GM21381 (cell line): ENCODE measurements around the gene TPCN1.

Source experiments
- ATAC-seq: cut with Tn5 transposase; IDR thresholded peaks from one replicate; pipeline ENCODE4 v1.9.1; 2021; ENCODE audit warnings: mild to moderate bottlenecking, moderate library complexity; ENCODE audit not compliant: unreplicated experiment

The TPCN1 gene

DNA sequence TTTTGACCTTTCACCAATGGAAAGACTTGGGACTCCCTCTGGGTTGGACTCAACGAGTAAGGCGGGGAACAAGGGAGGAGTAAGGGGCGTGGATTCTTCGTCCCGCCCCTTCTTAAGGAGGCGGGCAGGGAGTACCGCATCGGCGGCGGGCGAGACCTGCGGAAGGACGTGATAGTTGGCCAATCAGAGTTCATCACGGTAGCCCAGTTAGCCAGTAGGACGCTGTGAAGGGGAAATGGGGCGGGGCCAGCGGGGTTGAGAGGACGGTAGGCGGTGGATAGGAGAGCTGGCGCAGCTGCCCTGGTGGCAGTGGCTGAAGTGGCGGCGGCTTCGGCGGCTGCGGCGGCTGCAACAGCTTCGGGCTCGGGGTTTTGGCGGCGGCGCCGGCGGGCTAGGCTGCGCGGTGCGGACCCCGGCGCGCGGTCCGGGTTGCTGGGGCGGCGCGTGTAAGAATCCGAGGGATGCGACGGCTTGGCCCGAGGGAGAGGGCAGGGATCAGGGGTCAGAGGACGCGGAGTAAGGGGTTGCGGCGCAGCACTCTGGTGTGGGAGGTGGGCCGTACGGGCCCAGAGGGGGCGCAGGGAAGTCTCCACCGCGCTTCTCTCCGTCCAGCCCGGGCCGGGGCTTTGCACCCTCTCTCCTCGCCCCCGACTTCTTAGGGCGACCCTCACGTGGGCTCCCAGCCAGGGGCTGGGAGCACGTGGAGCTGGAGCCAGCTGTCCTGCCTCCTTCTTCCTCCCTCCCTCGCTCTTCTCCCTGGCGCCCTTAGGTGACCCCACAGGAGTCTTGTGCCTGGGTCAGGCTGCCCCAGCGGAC lies at the start of gene TPCN1:
Gene TPCN1, plus strand, starts transcription at position 284 of the 816 bp plus-strand sequence. CDS start 5,389 bp downstream, outside the sequence.
- ATAC-seq: peak; percentile 87

DNA sequence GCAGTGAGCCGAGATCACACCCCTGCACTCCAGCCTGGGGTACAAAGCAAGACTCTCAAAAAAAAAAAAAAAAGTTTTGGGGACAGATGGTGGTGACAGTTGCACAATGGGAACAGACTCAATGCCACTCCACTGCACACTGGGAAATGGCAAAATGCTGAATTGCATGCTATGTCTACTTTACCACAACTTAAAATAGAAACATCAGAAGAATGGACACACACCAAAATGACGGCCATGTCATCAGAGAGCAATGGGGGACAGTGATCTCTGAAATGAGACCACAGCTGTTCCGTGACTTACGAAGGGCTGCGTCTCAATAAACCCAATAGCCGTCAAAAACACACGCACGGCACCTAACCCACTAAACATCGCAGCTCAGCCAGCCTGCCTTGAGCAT lies 49.7 kb upstream of the TPCN1 start:
- ATAC-seq: no peak

DNA sequence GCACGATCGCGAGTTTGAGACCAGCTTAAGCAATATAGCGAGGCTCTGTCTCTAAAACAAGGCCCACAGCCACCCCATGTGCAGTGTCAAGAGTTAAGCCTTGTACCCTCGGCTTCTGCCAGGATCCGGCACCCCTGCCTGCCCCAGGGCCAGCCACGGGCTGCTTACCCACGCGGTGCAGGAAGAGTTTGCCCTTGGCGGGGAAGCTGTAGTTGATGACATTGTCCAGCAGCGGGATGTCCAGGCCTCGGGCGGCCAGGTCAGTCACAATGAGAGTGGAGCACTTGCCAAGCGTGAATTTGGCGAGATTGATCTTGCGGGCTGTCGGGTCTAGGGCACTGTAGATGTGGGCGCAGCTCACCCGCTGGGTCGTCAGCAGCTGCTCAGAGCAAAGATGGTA lies 49.1 kb upstream of the TPCN1 start:
- ATAC-seq: no peak

DNA sequence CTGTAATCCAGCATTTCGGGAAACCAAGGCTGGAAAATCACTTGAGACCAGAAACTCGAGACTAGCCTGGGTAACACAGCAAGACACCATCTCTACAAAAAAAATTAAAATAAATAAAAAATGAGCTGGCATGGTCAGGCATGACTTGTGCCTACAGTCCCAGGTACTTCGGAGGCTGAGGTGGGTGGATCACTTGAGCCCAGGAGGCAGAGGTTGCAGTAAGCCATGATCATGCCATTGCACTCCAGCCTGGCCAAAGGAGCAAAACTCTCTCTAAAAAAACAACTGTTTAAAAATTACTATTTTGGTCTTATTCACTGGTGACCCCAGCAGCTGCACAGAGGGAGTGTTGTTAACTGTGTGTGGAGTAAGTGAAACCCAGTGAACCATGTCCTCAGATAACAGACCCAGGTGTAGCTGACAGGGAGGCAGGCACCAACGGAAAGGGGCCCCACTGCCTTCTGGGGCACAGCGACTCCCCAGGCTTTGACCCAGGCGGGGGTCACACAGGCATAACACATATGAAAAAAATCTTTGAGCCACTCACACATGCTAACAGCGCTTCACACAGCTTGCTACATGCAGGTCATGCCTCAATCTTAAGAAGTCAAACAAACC lies 48.1 kb upstream of the TPCN1 start:
- ATAC-seq: peak; percentile 46

DNA sequence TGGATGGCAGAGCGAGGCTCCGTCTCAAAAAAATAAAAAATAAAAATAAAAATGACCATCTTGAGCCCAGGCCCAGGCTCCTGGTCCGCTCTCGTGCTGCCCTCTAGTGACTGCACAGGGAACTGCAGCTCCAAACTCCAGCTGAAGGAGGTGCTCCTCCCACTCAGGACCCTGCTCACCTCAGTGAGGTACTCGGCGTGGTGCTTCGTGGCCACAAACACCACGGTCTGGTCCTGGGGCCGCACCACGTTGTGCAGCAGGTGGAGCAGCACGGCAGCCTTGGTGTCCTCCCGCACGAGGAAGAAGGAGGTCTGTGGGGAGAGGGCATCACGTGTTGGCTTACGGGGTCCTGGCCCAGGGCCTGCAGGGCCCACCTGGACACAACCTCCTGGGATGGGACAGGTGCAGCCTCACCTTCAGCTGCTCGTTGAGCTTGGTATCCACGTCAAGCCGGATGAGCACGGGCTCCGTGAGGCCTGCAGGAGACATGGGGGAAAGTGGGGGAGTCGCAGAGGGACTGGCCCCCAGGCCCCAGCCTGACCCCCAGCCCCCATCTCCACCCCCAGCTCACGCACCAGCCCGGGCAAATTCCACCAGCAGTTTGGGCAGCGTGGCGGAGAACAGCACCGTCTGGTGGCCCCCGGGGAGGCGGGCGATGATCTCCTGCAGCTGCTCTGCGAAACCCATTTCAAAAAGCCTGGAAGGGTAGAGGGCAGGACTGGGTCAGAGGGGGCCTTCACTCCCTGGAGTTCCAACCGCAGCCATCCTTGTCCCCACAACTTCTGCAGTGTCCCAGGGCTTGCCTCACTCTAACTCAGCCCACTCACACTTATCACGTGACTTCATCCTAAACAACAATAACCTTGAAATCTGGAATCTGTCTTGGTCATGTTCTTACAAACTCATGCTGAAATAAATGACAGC lies 46.5 kb upstream of the TPCN1 start:
- no peak for ATAC-seq

DNA sequence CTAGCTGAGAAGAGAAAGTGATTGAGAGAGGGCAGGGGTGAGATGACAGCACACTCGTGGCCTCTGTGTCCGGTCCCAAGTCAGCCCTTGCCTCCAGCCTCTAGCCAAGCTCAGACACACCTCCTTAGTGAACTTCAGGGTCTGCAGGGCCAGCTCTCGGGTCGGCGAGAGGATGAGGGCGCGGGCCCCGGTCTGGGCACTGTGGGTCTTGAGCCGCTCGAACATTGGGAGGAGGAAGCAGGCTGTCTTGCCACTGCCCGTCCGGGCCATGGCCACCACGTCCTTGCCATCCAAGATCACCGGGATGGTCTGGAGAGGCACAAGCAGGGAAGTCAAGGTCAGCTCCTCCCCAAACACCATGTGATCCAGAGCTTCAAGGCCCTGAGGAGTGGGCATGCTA lies 42.2 kb upstream of the TPCN1 start:
- no peak for ATAC-seq

DNA sequence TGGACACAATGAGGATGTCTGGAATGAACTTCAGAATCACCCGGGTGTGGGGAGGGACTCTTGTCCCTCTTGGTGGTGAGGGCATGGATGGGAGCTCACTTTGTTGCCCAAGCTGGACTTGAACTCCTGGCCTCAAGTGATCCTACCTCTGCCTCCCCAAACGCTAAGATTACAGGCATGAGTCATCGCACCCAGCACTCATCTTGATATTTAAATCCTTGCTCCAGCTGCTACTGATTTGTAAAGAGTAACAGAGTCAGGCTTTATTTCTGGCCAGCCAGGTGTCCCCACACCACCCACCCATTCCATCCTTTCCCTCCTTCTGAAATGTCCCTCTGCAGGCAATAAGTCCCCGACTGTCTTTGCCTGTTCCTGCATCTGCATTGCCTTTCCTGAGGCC lies 40.9 kb upstream of the TPCN1 start:
- ATAC-seq: no peak

DNA sequence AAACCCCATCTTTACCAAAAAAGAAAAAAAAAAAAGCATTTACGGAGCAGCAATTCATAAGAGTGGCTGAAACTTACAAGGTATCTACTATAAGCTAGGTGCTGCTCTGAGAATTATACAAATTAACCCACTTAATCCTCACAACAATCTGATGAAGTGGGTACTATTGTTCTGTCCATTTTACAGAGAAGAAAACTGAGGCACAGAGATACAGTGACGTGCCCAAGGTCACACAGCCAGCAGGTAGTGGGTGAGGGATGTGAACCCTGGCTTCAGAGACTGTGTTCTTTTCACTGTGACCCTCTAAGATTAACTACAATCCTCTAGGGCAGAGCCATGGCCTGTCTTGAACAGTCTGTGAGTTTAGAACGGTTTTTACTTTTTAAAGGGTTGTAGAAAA lies 39.3 kb upstream of the TPCN1 start:
- ATAC-seq: no peak

DNA sequence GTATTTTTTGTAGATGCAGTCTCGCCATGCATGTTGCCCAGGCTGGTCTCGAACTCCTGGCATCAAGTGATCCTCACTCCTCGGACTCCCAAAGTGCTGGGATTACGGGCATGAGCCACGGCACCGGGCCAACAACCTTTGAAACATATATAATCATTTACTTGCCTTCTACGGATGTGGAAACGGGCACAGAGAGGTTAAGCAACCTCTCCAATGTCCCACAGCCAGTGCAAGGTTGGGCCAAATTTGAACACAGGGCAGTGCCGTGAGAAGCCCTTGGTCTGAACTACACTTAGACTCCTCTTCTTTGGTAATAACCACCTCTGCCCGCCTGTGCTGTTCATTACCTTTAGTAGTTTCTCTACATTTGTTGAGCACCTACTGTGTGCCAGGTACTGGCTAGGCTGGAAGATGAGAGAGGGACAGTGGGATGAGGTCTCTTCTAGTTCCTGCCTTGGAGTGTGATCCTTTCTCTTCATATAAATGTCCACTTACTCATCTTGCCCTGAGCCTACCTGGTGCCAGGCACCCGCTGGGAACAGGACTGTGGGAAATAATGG lies 38.2 kb upstream of the TPCN1 start:
- ATAC-seq: no peak

DNA sequence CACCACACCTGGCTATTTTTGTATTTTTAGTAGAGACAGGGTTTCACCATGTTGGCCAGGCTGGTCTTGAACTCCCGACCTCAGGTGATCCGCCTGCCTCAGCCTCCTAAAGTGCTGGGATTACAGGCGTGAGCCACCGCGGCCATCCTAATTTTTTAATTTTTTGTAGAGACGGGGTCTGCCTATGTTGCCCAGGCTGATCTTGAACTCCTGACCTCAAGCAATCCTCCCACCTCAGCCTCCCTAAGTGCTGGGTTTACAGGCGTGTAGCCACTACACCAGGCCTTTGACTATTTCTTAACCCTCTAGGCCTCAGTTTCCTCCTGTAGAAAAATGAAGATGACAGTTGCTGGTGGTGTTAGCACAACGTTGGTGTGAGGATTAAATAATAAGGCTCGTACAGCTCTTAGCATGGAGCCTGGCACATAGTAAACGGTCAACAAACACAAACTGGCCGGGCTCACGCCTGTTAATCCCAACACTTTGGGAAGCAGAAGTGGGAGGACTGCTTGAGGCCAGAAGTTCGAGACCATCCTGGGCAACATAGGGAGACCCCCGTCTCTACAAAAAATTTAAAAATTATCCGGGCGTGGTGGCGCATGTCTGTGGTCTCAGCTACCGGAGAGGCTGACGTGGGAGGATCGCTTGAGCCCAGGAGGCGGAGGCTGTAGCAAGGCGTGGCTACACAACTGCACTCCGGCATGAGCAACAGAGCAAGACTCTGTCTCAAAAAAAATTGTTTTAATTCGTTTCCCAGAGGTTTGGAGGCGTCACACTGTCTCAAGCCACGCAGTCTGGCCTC lies 37.0 kb upstream of the TPCN1 start:
- ATAC-seq: peak; percentile 44

DNA sequence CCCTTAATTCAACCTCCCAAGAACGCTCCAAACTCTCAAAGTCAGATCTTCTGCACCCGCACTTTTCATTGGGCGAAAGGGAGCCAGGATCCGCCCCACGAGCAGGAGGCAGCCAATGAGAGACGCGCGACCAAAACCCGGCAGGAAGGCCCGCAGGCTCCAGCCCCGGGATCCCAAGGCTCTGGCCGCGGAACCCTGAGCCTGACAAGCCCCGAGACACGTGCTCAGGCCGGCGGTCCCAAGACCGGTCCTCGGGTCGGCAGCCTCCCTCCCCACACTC lies 36.4 kb upstream of the TPCN1 start:
- peak; percentile 78 for ATAC-seq

DNA sequence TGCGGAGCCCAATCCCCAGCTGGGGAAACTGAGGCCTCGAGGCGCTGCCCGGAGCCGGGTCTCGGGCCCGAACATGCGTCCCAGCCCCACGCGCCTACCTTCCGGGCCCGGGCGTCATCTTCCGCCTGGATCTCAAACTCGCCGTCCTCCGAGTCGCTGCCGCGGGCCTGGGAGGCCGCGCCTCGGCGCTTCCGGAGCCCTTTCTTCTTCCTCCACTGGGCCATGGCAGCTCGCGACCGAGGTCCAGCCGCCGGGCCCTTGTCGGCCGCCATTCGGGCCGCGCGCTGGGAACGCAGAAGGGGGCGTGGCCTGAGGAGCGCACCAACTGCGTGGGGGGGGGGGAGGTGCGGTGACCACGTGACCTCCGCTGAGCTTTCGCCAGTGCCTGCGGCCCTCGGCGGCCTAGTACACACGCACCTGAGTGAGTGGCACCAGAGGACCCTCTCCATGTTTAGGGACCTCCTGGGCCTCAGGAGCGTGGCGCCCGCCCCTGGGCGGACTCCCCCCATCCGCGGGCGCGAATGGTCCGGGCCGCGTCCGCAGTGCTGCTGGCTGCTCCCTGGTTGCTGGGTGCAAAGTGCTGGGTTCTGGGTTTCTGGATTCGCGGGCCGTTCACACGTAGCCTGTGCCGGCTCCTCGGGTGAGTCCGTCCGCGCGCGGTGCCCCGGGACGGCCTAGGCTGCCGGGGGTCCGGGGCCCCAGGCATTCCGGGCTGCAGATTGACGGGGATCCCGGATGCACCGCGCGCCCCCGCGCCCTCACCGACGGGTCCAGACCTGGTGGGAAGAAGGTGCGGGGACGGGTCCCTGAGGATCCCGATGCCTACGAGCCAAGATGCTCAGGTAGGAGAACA lies 35.9 kb upstream of the TPCN1 start, which contains the start of the genes DDX54 and RITA1:
Gene DDX54, minus strand, starts transcription at position 299 of the 853 bp plus-strand sequence. Its CDS starts 27 bp downstream, at position 272.
Gene RITA1, plus strand, starts transcription at position 542 of the 853 bp plus-strand sequence. CDS start 1,026 bp downstream, outside the sequence.
- ATAC-seq: peak; percentile 46

DNA sequence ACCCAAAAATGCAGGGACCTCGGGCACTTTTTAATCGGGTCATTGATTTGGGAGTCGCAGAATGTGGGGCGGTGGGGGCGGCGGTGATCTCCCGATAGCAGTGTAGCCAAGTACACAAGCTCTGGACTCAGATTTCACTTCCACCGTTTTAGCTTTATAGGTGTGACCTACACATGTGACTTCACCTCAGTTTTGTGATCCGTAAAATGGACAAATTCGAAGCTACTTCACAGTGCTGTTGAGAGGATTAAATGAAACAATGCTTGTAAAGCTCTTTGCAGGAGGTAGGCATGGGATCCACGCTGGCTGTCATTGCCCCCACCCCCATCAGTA lies 35.3 kb upstream of the TPCN1 start:
- ATAC-seq: no peak

DNA sequence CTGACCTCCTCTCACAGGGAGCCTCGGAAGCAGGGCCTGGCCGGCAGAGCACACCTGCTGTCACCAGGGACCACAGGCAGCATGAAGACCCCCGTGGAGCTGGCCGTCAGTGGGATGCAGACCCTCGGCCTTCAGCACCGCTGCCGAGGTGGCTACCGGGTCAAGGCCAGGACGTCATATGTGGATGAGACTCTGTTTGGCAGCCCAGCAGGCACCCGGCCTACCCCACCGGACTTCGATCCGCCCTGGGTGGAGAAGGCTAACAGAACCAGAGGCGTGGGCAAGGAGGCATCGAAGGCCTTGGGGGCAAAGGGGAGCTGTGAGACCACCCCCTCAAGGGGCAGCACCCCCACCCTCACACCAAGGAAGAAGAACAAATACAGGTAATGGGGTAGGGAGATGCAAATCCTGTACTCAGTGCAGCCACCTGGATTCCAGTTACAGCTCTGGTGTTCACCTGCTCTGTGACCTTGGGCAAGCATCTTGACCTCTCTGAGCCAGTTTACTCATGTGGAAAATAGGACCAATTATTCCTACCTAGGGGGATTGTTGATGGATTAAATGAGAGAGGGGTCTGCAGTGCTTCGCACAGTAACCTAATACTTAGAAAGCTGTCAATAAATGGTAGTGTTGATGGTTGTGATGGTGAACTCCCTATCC lies 34.5 kb upstream of the TPCN1 start:
- ATAC-seq: no peak

DNA sequence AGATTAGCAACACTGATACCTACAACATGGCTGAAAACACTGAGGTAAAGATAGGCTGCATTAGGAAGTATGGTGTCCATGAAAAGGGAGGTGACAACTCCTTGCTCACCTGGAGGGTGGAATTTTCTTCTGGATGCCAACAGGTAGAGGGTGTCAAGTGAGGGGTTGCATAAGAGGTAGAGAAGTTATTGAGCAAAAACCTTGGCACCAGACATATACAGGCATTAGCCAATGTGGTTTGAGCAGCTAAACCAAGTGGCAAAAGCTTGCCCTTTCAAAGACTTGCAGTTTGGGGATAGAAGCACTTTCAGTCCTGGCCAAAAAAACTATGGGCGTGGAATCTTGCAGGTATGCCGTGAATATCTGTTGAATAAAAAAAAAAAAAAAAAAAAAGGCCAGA lies 31.9 kb upstream of the TPCN1 start:
- no peak for ATAC-seq

DNA sequence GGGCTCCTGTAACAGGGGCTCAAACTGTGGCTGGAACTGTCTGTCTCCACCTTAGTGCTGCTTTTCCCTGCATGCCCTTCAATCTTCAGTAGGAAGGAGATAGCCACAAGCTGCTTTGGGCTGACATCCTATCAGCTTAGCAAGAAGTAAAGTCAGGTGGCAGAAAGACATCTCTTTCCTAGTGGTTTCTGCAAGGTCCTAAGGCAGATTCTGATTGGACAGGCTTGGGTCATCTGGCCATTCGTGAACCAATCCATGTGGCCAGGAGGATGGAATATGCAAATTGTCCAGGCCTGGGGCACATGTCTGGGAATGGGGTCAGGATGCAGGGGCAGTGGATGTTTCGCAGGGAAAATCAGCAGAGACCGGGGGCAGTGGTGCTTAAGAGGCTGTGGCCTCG lies 30.5 kb upstream of the TPCN1 start:
- ATAC-seq: no peak

DNA sequence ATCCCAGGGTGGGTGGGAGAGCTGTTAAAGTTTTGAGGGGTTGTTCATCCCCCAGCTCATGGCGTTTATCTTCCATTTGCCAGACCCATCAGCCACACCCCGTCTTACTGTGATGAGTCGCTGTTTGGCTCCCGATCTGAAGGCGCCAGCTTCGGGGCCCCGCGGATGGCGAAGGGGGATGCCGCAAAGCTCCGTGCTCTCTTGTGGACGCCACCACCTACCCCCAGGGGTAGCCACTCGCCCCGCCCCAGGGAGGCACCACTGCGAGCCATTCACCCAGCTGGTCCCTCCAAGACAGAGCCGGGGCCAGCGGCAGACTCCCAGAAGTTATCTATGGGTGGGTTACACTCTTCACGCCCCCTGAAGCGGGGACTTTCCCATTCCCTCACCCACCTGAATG lies 30.0 kb upstream of the TPCN1 start:
- no peak for ATAC-seq

DNA sequence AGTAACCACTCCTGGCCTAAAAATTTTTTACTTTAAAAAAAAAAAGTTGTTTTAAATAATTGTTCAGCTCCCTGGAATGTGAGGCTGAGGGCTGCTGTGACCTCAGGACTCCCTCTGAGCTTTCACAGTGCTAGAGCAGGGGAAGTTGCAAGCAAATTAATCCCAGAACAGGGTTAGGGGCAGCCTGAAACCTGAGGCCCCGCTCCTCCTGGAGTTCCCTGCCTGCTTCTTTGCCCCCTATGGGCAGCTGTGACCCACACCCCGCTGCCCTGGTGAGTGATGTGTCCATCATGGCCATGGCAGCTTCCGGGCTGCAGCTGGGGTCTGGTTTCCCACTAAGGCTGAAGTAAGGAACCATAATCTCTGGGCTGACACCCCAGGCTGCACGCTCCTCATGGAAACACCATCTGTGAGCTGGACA lies 26.3 kb upstream of the TPCN1 start:
- ATAC-seq: no peak

DNA sequence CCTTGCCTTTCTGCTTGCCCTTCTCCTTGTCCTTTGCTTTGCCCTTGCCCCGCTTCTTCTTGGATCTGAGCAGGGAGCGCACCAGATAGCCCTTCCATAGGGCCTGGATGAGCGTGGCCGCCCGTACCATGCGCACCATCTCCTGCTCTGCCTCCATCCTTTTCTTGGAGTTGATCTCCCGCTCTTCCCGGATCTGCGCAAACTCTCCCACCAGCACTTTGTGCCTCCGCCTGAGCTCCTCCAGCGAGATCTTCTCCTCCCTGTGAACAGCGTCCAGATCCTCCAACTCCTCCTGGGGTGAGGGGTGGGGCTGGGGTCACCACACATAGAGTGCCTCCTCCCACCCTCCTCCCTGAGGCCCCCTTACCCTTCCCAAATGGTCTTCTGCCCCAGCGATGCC lies 25.7 kb upstream of the TPCN1 start:
- ATAC-seq: no peak
